ENCODE data around the gene CXCL1. TPM values are rescaled to one million over a fixed set of nuclear protein-coding genes. Genes with fewer than 3 reads are reported as not detected.

Gene CXCL1
- under 1 TPM in 10 of 12 donors, not detected in 2; 0.15 to 0.81 (median 0.35) TPM for polyA plus RNA-seq (ENCODE audit: insufficient read length in 12 of 12)
- long read RNA-seq, donor 1, partial matches to known transcripts = 0 of 1 reads
- long read RNA-seq, donor 1, other reads (novel, unspliced or antisense) = 0 of 1 reads
- long read RNA-seq, donor 2 = 0 reads
- long read RNA-seq, donor 3 = 0 reads
- long read RNA-seq, donor 4 = 0 reads
- long read RNA-seq, donor 5 = 0 reads
- long read RNA-seq, donor 6 = 0 reads
- long read RNA-seq, donor 7 = 0 reads
- long read RNA-seq, donor 8 = 0 reads
- long read RNA-seq, donor 9 = 0 reads
- long read RNA-seq, donor 10 = 0 reads
- long read RNA-seq, donor 11 = 0 reads

DNA sequence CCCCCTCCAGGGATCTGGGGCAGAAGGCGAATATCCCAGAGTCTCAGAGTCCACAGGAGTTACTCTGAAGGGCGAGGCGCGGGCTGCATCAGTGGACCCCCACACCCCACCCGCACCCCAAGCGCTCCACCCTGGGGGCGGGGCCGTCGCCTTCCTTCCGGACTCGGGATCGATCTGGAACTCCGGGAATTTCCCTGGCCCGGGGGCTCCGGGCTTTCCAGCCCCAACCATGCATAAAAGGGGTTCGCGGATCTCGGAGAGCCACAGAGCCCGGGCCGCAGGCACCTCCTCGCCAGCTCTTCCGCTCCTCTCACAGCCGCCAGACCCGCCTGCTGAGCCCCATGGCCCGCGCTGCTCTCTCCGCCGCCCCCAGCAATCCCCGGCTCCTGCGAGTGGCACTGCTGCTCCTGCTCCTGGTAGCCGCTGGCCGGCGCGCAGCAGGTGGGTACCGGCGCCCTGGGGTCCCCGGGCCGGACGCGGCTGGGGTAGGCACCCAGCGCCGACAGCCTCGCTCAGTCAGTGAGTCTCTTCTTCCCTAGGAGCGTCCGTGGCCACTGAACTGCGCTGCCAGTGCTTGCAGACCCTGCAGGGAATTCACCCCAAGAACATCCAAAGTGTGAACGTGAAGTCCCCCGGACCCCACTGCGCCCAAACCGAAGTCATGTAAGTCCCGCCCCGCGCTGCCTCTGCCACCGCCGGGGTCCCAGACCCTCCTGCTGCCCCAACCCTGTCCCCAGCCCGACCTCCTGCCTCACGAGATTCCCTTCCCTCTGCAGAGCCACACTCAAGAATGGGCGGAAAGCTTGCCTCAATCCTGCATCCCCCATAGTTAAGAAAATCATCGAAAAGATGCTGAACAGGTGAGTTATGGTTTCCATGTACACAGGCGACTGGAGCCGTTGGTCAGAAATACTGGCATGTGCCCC lies at the start of gene CXCL1:
CXCL1 (plus strand) TSS at position 264 of the 926 bp plus-strand sequence; CDS start at position 342, 78 bp downstream.
- no peak for DNase-seq

DNA sequence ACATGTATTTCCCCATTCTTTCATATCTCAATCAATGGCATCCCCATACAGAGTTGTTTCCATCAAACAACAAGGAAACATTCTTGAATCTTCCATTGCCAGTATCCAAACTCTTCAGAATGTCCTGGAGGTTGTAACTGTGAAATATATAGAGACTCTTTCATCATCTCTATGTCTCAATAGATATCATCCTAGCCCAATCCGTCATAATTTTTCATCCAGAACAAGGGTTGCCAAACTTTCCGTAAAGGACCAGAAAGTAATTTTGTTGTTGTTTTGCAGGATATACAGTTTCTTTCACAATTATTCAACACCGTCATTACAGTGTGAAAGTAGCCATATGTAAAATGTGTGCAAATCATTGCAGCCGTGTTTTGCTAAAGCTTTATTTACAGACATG lies 47.9 kb upstream of the CXCL1 start:
- DNase-seq = no peak

DNA sequence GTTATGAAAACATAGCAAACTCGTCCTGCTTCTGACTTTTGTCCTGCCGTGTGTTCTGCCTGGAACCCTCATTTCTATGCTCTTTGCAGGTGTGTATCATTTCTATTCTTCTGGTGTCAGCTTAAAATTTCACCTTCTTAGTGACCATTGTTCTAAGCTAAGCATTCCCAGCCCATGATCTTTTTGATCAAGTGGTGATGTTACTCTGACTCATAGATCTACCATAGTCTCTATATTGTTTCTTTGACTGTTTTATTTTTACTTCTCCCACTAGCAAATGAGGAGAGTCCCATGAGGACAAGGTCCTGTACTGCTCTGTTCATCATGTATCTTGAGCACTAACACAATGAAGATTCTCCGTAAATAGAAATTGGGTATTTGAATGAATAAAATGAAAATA lies 46.8 kb upstream of the CXCL1 start:
- no peak for DNase-seq

DNA sequence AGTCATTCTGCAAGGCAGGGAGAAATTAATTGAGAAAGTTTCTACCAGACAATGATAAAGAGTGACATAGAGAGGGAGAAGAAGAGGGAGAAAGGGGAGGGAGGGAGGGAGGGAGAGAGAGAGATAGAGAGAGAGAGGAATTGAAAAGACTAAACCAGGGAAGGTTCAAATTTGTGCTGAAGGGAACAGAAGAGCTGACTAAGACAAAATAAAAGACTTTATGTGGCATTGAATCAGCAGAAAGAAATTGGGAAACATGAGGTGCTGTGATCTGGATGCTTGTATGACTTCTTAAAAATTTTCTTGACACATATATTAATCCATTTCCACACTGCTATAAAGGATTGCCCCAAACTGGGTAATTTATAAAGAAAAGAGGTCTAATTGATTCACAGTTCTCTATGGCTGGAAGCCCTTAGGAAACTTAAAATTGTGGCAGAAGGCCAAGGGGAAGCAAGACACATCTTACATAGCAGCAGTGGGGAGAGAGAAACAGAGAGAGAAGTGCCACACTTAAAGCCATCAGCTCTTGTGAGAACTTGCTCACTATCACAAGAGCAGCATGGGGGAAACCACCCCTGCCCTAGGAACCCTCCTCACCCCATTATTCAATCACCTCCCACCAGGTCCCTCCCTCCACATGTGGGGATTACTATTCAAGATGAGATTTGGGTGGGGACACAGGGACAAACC lies 46.2 kb upstream of the CXCL1 start:
- peak; percentile 9 for DNase-seq

DNA sequence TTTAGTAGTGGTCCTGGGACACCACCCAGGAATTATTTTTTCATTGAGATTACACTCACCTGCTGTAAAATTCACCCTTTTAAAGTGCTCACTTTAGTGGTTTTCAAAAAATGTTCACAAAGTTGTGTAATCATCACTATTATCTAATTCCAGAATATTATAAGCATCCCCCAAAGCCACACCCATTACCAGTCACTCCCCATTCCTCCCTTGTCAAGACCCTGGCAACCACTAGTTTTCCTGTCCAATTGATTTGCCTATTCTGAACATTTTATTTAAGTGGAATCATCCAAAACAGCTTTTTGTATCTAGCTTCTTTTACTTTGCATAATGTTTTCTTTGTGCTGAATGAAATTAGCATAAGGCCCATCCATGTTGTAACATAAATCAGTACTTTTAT lies 45.4 kb upstream of the CXCL1 start:
- no peak for DNase-seq

DNA sequence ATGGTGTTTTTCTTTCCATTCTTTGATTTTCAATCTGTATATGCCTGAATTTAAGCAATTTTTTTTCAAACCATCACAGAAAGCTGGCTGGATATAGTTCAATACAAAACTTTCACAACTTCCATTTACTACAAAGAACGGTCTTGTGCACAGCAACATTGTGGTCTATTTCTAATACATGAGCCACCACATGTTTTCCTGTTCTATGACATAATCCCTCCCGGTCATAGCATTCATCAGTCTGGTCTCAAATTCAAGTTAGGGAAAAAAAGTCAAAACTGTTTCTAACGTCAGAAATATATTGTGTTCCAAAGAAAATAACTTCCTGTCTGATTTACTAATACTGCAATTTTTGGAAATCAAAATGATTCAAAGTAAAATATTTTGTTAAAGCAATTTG lies 40.2 kb upstream of the CXCL1 start:
- DNase-seq = no peak

DNA sequence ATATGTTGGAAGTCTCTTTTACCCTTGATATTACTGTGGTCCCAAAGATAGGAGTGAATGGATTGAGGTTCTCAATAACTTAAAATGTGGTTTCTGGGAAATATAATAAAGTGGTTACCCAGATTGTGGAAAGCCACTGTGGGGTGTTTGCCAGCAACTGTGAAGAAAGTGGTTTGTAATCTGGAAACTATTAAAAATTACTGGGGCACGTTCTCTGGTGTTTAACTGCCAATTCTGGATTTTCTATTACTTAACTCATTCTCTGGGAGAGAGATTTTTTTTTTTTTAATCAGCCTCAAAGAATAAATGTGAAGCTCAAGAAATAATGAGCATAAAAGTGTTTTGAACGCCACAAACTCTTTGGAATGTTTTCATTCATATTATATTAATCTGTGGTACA lies 37.6 kb upstream of the CXCL1 start:
- no peak for DNase-seq

DNA sequence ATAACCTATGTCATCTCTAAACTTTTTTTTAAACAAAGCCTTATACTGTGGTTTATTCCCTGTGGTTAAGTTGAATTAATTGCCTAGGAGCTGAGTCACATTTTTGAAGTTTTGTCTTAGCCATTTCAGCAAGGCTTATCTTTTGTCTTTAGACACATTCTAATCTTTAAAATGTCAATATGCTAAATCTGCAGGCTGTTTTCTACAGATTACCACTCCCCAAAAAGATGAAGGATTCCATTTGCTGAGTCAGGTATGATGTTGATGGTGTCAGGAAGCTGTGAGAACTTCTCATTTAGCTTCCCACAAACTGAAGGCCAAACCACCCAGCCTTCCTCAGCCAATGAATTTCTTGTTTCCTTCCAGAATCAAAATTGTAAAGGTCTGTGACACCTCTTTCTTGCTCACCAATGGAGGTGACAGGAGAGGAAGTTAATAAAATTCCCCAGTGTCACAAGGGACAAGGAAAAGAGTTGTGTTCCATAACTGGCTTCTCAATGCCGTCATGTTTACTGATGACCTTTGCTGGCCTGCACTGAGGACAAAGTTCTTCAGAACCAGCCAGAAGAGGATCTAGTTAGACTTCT lies 36.4 kb upstream of the CXCL1 start:
- DNase-seq = no peak

DNA sequence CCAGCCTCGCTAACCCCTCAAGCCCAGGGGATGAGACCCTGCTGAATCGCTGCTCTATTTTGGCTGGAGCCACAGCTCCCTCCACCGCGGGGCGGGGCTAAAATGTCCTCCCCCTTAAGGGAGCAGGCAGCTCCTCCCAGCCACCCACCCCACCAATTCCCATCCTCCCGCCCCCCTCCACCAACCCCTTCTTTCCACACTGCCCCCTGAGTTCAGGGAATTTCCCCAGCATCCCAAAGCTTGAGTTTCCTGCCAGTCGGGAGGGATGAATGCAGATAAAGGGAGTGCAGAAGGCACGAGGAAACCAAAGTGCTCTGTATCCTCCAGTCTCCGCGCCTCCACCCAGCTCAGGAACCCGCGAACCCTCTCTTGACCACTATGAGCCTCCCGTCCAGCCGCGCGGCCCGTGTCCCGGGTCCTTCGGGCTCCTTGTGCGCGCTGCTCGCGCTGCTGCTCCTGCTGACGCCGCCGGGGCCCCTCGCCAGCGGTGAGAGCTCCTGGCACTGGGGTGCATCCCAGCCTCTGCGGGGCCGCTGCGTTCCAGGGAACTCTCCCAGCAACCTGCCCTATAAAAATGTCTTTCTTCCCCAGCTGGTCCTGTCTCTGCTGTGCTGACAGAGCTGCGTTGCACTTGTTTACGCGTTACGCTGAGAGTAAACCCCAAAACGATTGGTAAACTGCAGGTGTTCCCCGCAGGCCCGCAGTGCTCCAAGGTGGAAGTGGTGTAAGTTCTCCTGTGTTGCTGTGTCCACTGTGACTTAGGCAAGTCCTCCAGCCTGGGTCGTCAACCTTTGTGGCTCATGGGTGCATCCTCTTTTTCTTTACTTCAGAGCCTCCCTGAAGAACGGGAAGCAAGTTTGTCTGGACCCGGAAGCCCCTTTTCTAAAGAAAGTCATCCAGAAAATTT lies 32.6 kb upstream of the CXCL1 start, which contains the start of gene CXCL6:
CXCL6 (plus strand) TSS at position 306 of the 907 bp plus-strand sequence; CDS start at position 379, 73 bp downstream.
- no peak for DNase-seq

DNA sequence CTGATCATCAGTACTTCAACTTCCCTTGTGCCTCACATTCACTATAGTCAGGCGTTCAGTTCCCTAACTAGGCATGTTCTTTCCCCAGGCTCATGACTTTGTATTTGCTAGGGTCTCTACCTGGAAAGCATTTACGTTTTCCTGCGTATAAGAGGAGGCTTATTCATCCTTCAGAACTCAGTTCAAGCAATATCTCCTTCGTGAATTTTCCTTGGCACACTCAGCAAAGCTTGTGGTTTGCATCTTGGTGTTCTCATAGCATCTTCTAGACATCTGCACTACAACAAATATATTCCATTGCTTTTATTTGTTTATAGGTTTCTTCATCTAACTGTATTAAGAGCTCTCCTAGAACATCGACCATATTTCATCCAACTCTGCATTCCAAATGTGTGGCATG lies 30.1 kb upstream of the CXCL1 start:
- DNase-seq = no peak

DNA sequence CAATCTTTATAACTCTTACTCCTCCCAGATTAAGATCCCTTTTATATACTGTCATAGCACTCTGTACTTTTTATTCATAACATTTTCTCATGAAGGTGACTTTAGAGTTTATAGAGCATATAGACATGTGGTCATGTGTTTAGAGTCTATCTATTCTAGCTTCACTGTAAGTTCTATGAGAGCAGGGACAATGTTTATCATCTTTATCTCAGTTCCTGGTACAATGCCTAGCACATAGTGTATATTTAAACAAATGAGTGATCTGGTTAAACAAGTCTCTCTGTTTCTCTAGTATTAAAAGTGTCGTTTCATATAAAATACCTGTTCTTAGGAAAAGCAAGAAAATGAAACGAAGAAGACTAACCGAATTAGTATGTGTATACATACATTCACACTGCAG lies 29.5 kb upstream of the CXCL1 start:
- no peak for DNase-seq

DNA sequence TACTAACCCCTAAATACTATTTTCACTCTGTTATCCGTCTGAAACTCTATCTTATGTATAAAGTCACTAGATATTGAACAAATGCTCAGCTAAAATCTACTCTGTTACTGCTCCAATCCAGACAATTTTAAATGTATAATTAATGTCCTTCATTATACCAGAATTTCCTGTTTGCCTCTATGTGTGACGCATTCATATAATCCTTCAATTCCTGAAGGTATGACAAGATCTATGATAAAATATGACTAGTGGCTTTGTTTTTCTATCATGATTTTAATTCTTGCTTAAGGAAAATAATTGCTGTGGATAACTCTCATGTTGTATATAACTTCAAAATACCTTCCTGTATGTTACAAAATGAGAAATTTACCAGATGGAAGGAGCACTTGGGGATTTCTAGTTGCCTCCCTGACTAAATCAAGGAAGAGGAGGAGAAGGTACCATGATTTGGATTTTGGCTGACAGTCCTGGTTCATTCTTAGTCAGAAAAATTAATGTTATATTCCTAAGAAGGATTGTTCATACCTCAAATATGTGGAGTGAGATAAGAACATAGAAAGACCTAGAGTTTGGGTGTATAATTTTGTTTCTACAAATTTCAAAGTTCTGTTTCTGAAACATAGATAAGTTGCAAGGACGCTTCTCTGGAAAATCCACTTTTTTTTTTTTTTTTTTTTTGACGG lies 27.8 kb upstream of the CXCL1 start:
- no peak for DNase-seq

DNA sequence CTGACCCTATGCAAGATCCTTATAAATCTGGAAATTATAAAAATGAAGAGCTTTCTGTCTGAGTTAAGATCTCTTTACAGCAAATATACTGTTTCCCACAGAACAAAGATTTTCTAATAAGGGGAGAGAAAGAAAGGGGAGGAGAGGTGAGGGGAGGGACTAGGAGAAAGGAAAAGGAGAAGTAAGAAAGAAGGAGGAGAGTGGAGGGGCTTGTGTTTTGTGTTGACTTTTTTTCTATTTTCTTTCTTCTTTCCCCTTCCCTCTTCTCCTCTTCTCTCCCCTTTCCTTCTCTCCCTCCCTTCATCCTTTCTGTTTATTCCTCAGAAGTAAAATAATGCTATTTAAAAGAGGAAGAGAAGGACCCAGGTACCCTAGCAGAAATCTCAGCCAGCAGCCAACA lies 26.5 kb upstream of the CXCL1 start:
- no peak for DNase-seq

DNA sequence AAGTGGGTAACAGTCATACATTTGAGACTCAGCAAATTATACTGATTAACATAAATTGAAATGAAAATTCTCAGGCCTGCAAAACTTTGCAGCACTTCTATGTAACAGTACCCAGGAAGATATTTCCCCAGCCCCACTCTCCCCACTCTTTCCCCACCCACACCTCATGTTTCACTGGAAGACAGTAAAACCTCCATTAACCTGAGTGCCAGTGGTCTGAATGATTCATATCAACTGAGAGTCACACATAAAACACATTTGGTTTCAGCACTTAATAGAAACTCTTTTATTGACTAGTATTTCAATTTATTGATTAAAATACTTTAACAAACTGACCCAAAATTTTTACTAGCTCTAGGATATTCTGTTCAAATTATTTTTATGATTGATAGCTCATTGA lies 25.8 kb upstream of the CXCL1 start:
- DNase-seq = no peak

DNA sequence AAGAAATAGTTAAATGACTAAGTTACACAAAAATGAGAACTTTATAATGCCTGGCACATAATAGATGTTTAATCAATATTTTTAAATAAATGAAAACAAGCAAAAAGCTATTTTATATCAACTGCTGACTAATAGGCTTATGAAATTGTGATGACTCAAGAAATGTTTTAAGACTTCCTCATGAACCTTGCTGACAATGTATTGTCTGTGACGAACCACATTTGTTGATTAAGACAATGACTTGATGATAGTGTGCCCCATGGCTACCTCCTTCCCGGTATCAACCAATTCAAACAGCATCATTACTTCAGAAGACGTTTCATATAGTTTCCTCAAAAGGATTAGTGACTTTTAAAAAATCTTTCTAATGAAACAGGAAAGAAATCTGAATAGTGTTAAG lies 24.8 kb upstream of the CXCL1 start:
- no peak for DNase-seq

DNA sequence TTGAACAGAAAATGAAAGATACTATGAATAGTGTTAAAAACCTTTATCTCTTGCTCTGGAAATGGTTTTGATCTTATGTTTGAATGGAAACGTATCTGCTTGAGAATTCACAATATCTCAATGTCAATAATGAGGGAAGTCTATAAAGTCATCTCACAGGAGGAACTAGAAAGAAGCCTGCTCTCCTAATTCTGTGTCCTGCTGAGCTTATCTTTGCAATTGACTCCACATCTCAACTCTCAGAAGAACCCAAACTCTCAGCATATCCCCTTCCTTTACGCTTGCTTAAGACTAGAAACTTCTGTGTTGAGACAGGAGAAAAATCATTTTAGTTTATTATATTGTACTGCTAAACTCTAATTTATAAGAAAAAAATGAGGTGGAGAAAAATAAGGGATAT lies 24.4 kb upstream of the CXCL1 start:
- DNase-seq = no peak

DNA sequence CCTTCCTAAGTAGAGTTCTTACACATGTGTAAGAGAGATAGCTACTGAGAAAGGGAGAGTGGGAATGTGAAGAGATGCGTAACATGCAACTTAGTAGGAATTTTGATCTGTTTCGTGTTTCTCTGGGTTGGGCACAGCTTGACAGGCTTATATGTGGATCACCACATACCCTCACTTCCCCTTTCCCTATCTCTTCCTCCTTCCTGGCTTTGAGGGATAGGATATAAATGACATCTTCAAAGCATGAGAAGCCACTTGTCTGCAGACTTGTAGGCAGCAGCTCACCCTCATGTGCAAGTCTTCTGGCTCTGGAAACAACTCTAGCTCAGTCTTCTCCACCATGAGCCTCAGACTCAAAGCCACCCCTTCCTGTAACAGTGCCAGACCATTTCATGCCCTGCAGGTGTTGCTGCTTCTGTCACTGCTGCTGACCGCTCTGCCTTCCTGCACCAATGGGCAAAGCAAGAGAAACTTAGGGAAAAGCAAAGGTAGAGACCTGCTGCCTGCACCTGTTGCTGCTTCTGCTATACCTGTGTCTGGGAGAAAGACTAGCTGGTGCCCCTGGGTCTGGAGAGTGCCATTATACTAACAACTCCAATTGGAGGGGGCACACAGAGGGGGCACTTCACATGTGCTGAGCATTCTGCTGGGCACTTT lies 21.5 kb upstream of the CXCL1 start:
- DNase-seq = no peak

DNA sequence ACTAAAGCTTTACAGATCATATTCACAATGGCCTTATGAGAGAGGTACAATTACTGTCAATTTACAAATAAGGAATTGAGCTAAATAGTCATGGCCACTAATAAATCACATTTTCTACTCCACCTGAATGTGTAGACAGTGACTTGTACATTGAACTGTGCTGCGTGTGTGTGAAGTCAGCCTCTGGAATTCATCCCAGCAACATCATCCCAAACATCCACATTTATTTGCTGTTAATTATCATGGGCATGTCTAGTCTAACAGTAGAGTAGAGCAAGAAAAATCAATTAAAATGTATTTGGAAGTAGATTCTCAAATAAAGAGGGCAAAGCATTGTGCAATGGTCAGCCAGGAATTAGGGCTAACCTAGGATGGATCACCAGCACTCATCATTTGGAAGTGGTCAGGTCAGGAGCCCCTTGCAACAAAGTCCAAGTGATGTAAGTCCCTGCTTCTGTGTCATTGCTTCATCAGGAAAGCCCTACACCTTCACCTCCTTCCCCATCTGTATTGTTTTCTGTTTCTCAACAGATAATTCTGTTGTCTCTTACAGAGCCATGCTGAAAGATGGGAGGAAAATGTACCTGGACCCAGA lies 20.9 kb upstream of the CXCL1 start:
- no peak for DNase-seq

DNA sequence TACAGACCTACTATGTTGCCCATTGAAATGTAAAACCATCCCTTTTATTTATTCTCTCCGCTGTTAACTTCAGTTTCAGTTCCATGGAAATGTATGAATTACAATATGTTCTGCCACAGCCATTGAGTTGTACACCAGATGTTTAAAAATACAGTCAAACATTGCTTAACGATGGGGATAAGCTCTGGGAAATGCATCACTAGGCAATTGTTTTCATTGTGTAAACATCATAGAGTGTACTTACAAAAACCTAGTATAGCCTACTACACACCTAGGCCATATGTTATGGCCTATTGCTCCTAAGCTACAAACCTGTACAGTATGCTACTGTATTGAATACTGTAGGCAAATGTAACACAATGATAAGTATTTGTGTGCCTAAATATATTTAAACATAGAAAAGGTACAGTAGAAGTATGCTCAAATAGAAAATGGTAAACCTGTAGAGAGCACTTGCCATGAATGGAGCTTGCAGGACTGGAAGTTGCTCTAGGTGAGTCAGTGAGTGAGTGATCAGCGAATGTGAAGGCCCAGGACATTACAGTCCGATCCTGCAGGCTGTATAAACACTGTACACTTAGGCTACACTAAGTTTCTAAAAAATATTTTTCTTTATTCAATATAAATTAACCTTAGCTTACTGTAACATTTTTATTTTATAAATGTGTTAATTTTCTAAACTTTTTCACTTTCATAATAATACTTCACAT lies 18.8 kb upstream of the CXCL1 start:
- DNase-seq = no peak
